OCI-LY1 (cell line): Measurements from ENCODE around the gene TPM3.
"Not testable (repeated sequence)": the region's sequence is repeated elsewhere in the genome, so short reads cannot be mapped to it uniquely, and the experiment has no call there.

Source experiments
- H2AFZ ChIP-seq: fragments of 200-600 bp; sonication (generic), shearing (Covaris generic); 2 replicates; pipeline ENCODE4 v1.6.0; 2014; ENCODE audit warnings: antibody characterized with exemption, mild to moderate bottlenecking, low read length
- H3F3A ChIP-seq: fragments of 200-600 bp; sonication (generic), shearing (Covaris generic); 2 replicates; pipeline ENCODE4 v1.6.0; 2014; ENCODE audit warnings: mild to moderate bottlenecking, antibody characterized with exemption, low read length, moderate library complexity; ENCODE audit not compliant: insufficient read depth
- H3K27ac ChIP-seq: fragments of 200-600 bp; sonication (generic); 2 replicates; pipeline ENCODE4 v1.5.1; 2014; ENCODE audit warnings: low read length, mixed run types, mild to moderate bottlenecking, low read depth; ENCODE audit not compliant: poor library complexity, severe bottlenecking
- H3K27me3 ChIP-seq: fragments of 200-600 bp; sonication (generic); 2 replicates; pipeline ENCODE4 v1.6.0; 2014; ENCODE audit warnings: antibody characterized with exemption, mild to moderate bottlenecking, low read length, moderate library complexity; ENCODE audit not compliant: insufficient read depth
- H3K36me3 ChIP-seq: fragments of 200-600 bp; sonication (generic); 2 replicates; pipeline ENCODE4 v1.6.1; 2014; ENCODE audit warnings: mild to moderate bottlenecking, antibody characterized with exemption, low read length, moderate library complexity, mixed read lengths; ENCODE audit not compliant: insufficient read depth
- H3K4me1 ChIP-seq: fragments of 200-600 bp; sonication (generic); 2 replicates; pipeline ENCODE4 v1.5.1; 2014; ENCODE audit warnings: mild to moderate bottlenecking, low read length, moderate library complexity; ENCODE audit not compliant: insufficient read depth, severe bottlenecking
- H3K4me2 ChIP-seq: fragments of 200-600 bp; sonication (generic), shearing (Covaris generic); 2 replicates; pipeline ENCODE4 v1.6.1; 2014; ENCODE audit warnings: low read length
- H3K4me3 ChIP-seq: fragments of 200-600 bp; sonication (generic); 2 replicates; pipeline ENCODE4 v1.5.1; 2014; ENCODE audit warnings: low read length, low read depth, mild to moderate bottlenecking, mixed read lengths; ENCODE audit not compliant: poor library complexity, severe bottlenecking
- H3K79me2 ChIP-seq: fragments of 200-600 bp; shearing (Covaris generic); 2 replicates; pipeline ENCODE4 v1.6.1; 2016; ENCODE audit warnings: mixed run types, low read length, mixed read lengths; ENCODE audit not compliant: insufficient read depth
- H3K9ac ChIP-seq: fragments of 200-600 bp; sonication (generic), shearing (Covaris generic); 2 replicates; pipeline ENCODE4 v1.6.1; 2014; ENCODE audit warnings: mild to moderate bottlenecking, low read length, mixed read lengths
- H3K9me2 ChIP-seq: fragments of 200-600 bp; sonication (generic), shearing (Covaris generic); 2 replicates; pipeline ENCODE4 v1.6.1; 2014; ENCODE audit warnings: low read depth, mild to moderate bottlenecking, low read length, mixed read lengths
- H3K9me3 ChIP-seq: fragments of 200-600 bp; shearing (Covaris generic); 2 replicates; pipeline ENCODE4 v1.6.1; 2014; ENCODE audit warnings: low read length, mixed read lengths
- H4K20me1 ChIP-seq: fragments of 200-600 bp; sonication (generic), shearing (Covaris generic); 2 replicates; pipeline ENCODE4 v1.6.0; 2016; ENCODE audit warnings: mild to moderate bottlenecking, low read length; ENCODE audit not compliant: insufficient read depth
- CTCF ChIP-seq: fragments of 200-600 bp; sonication (generic), shearing (Covaris generic); IDR thresholded peaks from 2 replicates; pipeline ENCODE4 v1.5.1; 2017; ENCODE audit warnings: mild to moderate bottlenecking, antibody characterized with exemption, low read length, moderate library complexity, mixed read lengths
- EZH2 ChIP-seq: fragments of 200-600 bp; sonication (generic), shearing (Covaris generic); IDR thresholded peaks from 2 replicates; pipeline ENCODE4 v1.8.0; 2017; ENCODE audit warnings: borderline replicate concordance, mixed run types, mild to moderate bottlenecking, antibody characterized with exemption, low read length, moderate library complexity, mixed read lengths

The TPM3 gene

GRCh38 chr1:154154053-154154452 lies 37.8 kb downstream of the TPM3 start:
- H4K20me1 ChIP-seq: no peaks in the 10 kb centered on the region
- H3K4me3 ChIP-seq: no peak overlapping the region
- no peak overlapping the region for H3K27ac ChIP-seq
- H3K27me3 ChIP-seq: no peaks in the 10 kb centered on the region
- H3K4me1 ChIP-seq: peaks cover 6% of the 10 kb centered on the region
- no peak overlapping the region for H3K9ac ChIP-seq
- no peak overlapping the region for H3K4me2 ChIP-seq
- H3K9me3 ChIP-seq: no peaks in the 10 kb centered on the region
- H3K79me2 ChIP-seq: no peaks in the 10 kb centered on the region
- TF ChIP-seq EZH2: no peak
- no peak for TF ChIP-seq CTCF
- H3F3A ChIP-seq: no peaks in the 10 kb centered on the region
- H2AFZ ChIP-seq: no peak overlapping the region
- H3K9me2 ChIP-seq: no peaks in the 10 kb centered on the region
- H3K36me3 ChIP-seq: peaks cover 32% of the 10 kb centered on the region

- Histone ChIP-seq H4K20me1 (no peaks in the 10 kb centered on the region), H3K27me3 (no peaks in the 10 kb centered on the region), H3K4me1 (no peaks in the 10 kb centered on the region), H2AFZ (no peak overlapping the region), H3K4me3 (no peak overlapping the region), H3K79me2 (no peaks in the 10 kb centered on the region), H3K4me2 (no peak overlapping the region), H3K9me2 (no peaks in the 10 kb centered on the region), H3K9ac (no peak overlapping the region), H3F3A (no peaks in the 10 kb centered on the region), H3K27ac (no peak overlapping the region), H3K9me3 (no peaks in the 10 kb centered on the region), H3K36me3 (peaks cover 10% of the 10 kb centered on the region)
- no peak for TF ChIP-seq EZH2
- TF ChIP-seq CTCF: no peak
These were observed 40.6 kb downstream of the TPM3 start for GRCh38 chr1:154151311-154151710.

- Histone ChIP-seq H3K27ac (no peak overlapping the region), H2AFZ (no peak overlapping the region), H3K27me3 (no peaks in the 10 kb centered on the region), H4K20me1 (no peaks in the 10 kb centered on the region), H3K9me3 (no peaks in the 10 kb centered on the region), H3K4me1 (no peaks in the 10 kb centered on the region), H3K9ac (no peak overlapping the region), H3K79me2 (no peaks in the 10 kb centered on the region), H3K4me3 (no peak overlapping the region), H3K4me2 (no peak overlapping the region), H3F3A (no peaks in the 10 kb centered on the region), H3K36me3 (no peaks in the 10 kb centered on the region), H3K9me2 (no peaks in the 10 kb centered on the region)
- TF ChIP-seq CTCF: no peak
- TF ChIP-seq EZH2: no peak
These were observed 43.1 kb downstream of the TPM3 start for GRCh38 chr1:154148807-154149206.

GRCh38 chr1:154147505-154147904 lies 44.4 kb downstream of the TPM3 start:
- H3K27ac ChIP-seq, H3K27me3 ChIP-seq, H3K79me2 ChIP-seq, H3K4me3 ChIP-seq, H3K4me2 ChIP-seq, H3K9me3 ChIP-seq, H3K36me3 ChIP-seq, H3K9ac ChIP-seq, H3K4me1 ChIP-seq, H2AFZ ChIP-seq, H3K9me2 ChIP-seq, H3F3A ChIP-seq, H4K20me1 ChIP-seq: not testable (repeated sequence)
